Stimulated activated naive CD8-positive, alpha-beta T cell treated with anti-CD3 and anti-CD28 coated beads, Interleukin-15, Interleukin-2, amounts not matched to agents 100 U/mL and 50 U/mL, for 24 hours (primary cell): ENCODE results near the gene SMIM1.

ENCODE experiments used
- ATAC-seq: fragments of 150-1000 bp; cut with Tn5 transposase; one replicate; pipeline ENCODE4 v1.10.0; 2021
- DNase-seq: peaks from one replicate; pipeline ENCODE4 v3.0.0; 2021

The SMIM1 gene

GRCh38 chr1:3821908-3822307, 49.4 kb downstream of the SMIM1 start:
- no peak for DNase-seq
- ATAC-seq: no peak

DNA sequence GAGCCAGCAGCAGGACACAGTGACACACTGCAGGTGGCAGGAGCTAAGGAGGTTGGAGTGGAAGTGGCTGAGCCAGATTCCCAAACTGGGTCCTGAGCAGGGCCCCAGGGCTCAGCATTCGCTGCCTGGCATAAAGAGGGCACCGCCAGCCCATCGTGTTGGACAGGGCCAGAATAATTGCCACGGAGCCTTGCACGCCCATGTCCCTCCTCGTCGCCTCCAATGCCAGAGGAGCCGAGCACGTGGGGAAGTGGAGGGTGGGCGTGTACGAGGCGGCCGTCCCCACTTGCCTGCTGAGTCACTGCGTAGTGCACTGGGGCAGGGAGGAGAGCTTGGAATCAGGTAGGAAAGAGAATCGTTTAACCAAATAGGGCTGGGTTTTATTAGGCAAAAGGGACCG, 49.9 kb downstream of the SMIM1 start:
- no peak for DNase-seq
- no peak for ATAC-seq

GRCh38 chr1:3824650-3825049, 52.1 kb downstream of the SMIM1 start:
- no peak for DNase-seq
- ATAC-seq: no peak

DNA sequence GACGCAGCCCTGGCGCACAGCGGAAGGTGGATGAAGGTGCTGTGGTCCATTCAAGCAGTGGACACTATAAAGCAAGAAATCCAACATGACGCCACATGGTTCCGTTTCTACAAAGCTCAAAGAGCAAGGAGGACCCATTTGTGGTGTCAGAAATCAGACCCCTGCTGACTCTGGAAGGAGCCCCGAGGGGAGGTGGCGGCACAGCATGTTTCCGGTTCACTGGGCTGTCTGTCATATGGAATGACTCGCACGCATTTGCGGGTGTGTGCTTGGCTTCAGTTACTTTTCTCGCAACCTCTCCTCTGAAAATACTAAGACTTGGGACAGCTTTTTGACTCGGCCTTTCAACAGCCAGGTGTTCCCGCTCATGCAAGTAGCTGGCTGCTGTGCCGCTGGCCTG, 52.8 kb downstream of the SMIM1 start:
- DNase-seq (no peak), ATAC-seq (no peak)
